GM18508 (cell line): Measurements from ENCODE around the gene TIMM44.
"Not testable (repeated sequence)": the region's sequence is repeated elsewhere in the genome, so short reads cannot be mapped to it uniquely, and the experiment has no call there.

Experiments
- ATAC-seq: cut with Tn5 transposase; IDR thresholded peaks from one replicate; pipeline ENCODE4 v1.9.1; 2021; ENCODE audit warnings: moderate number of reproducible peaks; ENCODE audit not compliant: insufficient read depth, unreplicated experiment

The TIMM44 gene

GRCh38 chr19:7926727-7927604 is 16.5 kb downstream of the TIMM44 start:
- ATAC-seq, result no peak

- ATAC-seq, result no peak
Observed at GRCh38 chr19:7926021-7926726, 17.3 kb downstream of the TIMM44 start, which contains the start of gene CTXN1. CTXN1 (minus strand) TSS chr19:7926135; CDS start chr19:7925538, 597 bp downstream.

- ATAC-seq, result no peak
Observed at GRCh38 chr19:7925171-7925851, 18.2 kb downstream of the TIMM44 start.

GRCh38 chr19:7924651-7925170 is 18.8 kb downstream of the TIMM44 start:
- no peak for ATAC-seq

GRCh38 chr19:7924241-7924640 is 19.2 kb downstream of the TIMM44 start:
- no peak for ATAC-seq

- no peak for ATAC-seq
Observed at GRCh38 chr19:7923295-7924191, 19.9 kb downstream of the TIMM44 start.

GRCh38 chr19:7922836-7923195 is 20.6 kb downstream of the TIMM44 start:
- ATAC-seq, result no peak

GRCh38 chr19:7921967-7922835 is 21.3 kb downstream of the TIMM44 start:
- no peak for ATAC-seq

- no peak for ATAC-seq
Observed at GRCh38 chr19:7921302-7921966, 22.0 kb downstream of the TIMM44 start.

- ATAC-seq, result no peak
Observed at GRCh38 chr19:7920519-7921301, 22.8 kb downstream of the TIMM44 start.

GRCh38 chr19:7919610-7920518 is 23.6 kb downstream of the TIMM44 start, which contains the start of gene SNAPC2:
SNAPC2 (plus strand) TSS chr19:7920338; CDS start chr19:7920367, 29 bp downstream.
- ATAC-seq, result no peak

GRCh38 chr19:7918615-7919421 is 24.6 kb downstream of the TIMM44 start:
- no peak for ATAC-seq

- ATAC-seq, result not testable (repeated sequence)
Observed at GRCh38 chr19:7918062-7918614, 25.3 kb downstream of the TIMM44 start.

GRCh38 chr19:7917267-7918061 is 26.0 kb downstream of the TIMM44 start:
- no peak for ATAC-seq

- ATAC-seq, result no peak
Observed at GRCh38 chr19:7916955-7917266, 26.6 kb downstream of the TIMM44 start.
